Type B pancreatic cell (in vitro differentiated cells): Measurements from ENCODE around the gene MRLN. TPM values are rescaled to one million over a fixed set of nuclear protein-coding genes. Genes with fewer than 3 reads are reported as not detected.

ENCODE experiments used
- DNase-seq: peaks from one replicate; pipeline ENCODE4 v3.0.0; 2021; ENCODE audit warnings: mixed read lengths; ENCODE audit not compliant: unreplicated experiment; ENCODE audit errors: extremely low spot score
- H3K27ac Mint-ChIP-seq: 2 replicates; pipeline ENCODE4 v1.8.0; 2021; ENCODE audit warnings: mild to moderate bottlenecking, mixed read lengths
- H3K27me3 Mint-ChIP-seq: 2 replicates; pipeline ENCODE4 v1.8.0; 2021; ENCODE audit warnings: mixed read lengths
- H3K36me3 Mint-ChIP-seq: 2 replicates; pipeline ENCODE4 v1.8.0; 2021; ENCODE audit warnings: mixed read lengths
- H3K4me1 Mint-ChIP-seq: one replicate; pipeline ENCODE4 v1.8.0; 2021; ENCODE audit warnings: mixed read lengths; ENCODE audit not compliant: unreplicated experiment
- H3K4me3 Mint-ChIP-seq: 2 replicates; pipeline ENCODE4 v1.8.0; 2021; ENCODE audit warnings: mild to moderate bottlenecking, mixed read lengths
- H3K9me3 Mint-ChIP-seq: 2 replicates; pipeline ENCODE4 v1.8.0; 2021; ENCODE audit warnings: mixed read lengths
- CTCF ChIP-seq: fragments of 200-600 bp; sonication (generic); conservative IDR thresholded peaks from 2 replicates; pipeline ENCODE4 v1.5.0; 2021; ENCODE audit warnings: antibody characterized with exemption, mild to moderate bottlenecking
- total RNA-seq: library from RNA; stranded (reverse); gene quantifications from 2 replicates; pipeline ENCODE4 v1.2.1, GENCODE V29; 2021; ENCODE audit warnings: low replicate concordance

MRLN gene
- total RNA-seq, 1 donor from 2014 or later: 0.75 TPM

GRCh38 chr10:59704630-59705029 is 48.6 kb downstream of the MRLN start:
- Mint-ChIP-seq H3K27me3 (peaks cover 11% of the 10 kb centered on the region), H3K27ac (no peak overlapping the region), H3K36me3 (peaks cover 13% of the 10 kb centered on the region), H3K9me3 (no peaks in the 10 kb centered on the region), H3K4me1 (peaks cover 12% of the 10 kb centered on the region), H3K4me3 (no peak overlapping the region)
- DNase-seq: no peak
- no peak for TF ChIP-seq CTCF

GRCh38 chr10:59702347-59702746 is 50.9 kb downstream of the MRLN start:
- no peak for DNase-seq
- H3K4me3 Mint-ChIP-seq: no peak overlapping the region
- H3K4me1 Mint-ChIP-seq: peaks cover 7% of the 10 kb centered on the region
- H3K36me3 Mint-ChIP-seq: peaks cover 19% of the 10 kb centered on the region
- H3K9me3 Mint-ChIP-seq: no peaks in the 10 kb centered on the region
- peaks cover 2% of the 10 kb centered on the region for H3K27me3 Mint-ChIP-seq
- TF ChIP-seq CTCF: no peak
- no peak overlapping the region for H3K27ac Mint-ChIP-seq

GRCh38 chr10:59700709-59701108 is 52.5 kb downstream of the MRLN start:
- H3K4me3 Mint-ChIP-seq: no peak overlapping the region
- no peak for TF ChIP-seq CTCF
- no peaks in the 10 kb centered on the region for H3K9me3 Mint-ChIP-seq
- H3K27ac Mint-ChIP-seq: no peak overlapping the region
- H3K36me3 Mint-ChIP-seq: peaks cover 14% of the 10 kb centered on the region
- H3K27me3 Mint-ChIP-seq: no peaks in the 10 kb centered on the region
- DNase-seq: no peak
- peaks cover 7% of the 10 kb centered on the region for H3K4me1 Mint-ChIP-seq

GRCh38 chr10:59698326-59698725 is 54.9 kb downstream of the MRLN start:
- DNase-seq: no peak
- Mint-ChIP-seq H3K36me3 (peaks cover 9% of the 10 kb centered on the region), H3K4me1 (peaks cover 7% of the 10 kb centered on the region), H3K4me3 (no peak overlapping the region), H3K27ac (no peak overlapping the region), H3K9me3 (no peaks in the 10 kb centered on the region), H3K27me3 (no peaks in the 10 kb centered on the region)
- TF ChIP-seq CTCF: no peak

GRCh38 chr10:59695637-59696036 is 57.6 kb downstream of the MRLN start:
- no peak for TF ChIP-seq CTCF
- no peaks in the 10 kb centered on the region for H3K9me3 Mint-ChIP-seq
- no peak for DNase-seq
- H3K36me3 Mint-ChIP-seq: peaks cover 9% of the 10 kb centered on the region
- no peak overlapping the region for H3K4me3 Mint-ChIP-seq
- H3K27me3 Mint-ChIP-seq: no peaks in the 10 kb centered on the region
- H3K4me1 Mint-ChIP-seq: peaks cover under 1% of the 10 kb centered on the region
- no peak overlapping the region for H3K27ac Mint-ChIP-seq

GRCh38 chr10:59694936-59695335 is 58.3 kb downstream of the MRLN start:
- H3K9me3 Mint-ChIP-seq: peaks cover 5% of the 10 kb centered on the region
- no peak overlapping the region for H3K4me3 Mint-ChIP-seq
- H3K36me3 Mint-ChIP-seq: peaks cover 13% of the 10 kb centered on the region
- no peaks in the 10 kb centered on the region for H3K27me3 Mint-ChIP-seq
- TF ChIP-seq CTCF: no peak
- DNase-seq: no peak
- no peak overlapping the region for H3K27ac Mint-ChIP-seq
- H3K4me1 Mint-ChIP-seq: no peaks in the 10 kb centered on the region
